Body of pancreas (tissue), 4 donors: Measurements from ENCODE around the gene ALG14.

ENCODE experiments used
- POLR2A ChIP-seq, 3 donors: fragments of 450-650 bp; IDR thresholded peaks; one replicate each; pipeline ENCODE4 v1.6.1; 2016; ENCODE audit warnings: antibody characterized with exemption in 3 of 3, mild to moderate bottlenecking in 2 of 3
- TF ChIP-seq, protein P1 (sequence below), 7 experiments: fragments of 450-650 bp in 4 of 7; fragments of 200-600 bp in 3 of 7; sonication (generic) in 3 of 7; IDR thresholded peaks; one replicate each; pipeline ENCODE4 v1.5.1; 2016 to 2019; ENCODE audit warnings: antibody characterized with exemption in 7 of 7

DNA sequence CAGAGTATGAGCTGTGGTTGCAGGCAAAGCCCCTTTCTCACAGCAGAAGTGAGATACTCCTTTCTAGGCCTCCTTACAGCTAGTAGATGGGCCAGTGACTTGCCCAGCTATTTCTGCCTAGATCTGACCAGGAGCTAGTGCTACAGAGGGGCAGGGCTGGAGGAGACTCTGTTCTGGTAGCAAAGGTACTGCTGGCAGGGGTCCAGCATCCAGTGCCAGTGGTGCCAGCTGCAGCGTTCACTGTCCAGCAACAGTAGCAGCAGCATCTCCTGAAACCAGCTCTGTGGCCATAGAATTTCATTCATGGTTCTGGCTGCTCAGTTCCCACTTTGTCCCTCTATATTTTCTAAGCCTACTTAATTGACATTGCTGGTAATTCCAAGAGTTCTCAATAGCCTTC is 83.4 kb downstream of the ALG14 start:
- TF ChIP-seq, protein P1, sequence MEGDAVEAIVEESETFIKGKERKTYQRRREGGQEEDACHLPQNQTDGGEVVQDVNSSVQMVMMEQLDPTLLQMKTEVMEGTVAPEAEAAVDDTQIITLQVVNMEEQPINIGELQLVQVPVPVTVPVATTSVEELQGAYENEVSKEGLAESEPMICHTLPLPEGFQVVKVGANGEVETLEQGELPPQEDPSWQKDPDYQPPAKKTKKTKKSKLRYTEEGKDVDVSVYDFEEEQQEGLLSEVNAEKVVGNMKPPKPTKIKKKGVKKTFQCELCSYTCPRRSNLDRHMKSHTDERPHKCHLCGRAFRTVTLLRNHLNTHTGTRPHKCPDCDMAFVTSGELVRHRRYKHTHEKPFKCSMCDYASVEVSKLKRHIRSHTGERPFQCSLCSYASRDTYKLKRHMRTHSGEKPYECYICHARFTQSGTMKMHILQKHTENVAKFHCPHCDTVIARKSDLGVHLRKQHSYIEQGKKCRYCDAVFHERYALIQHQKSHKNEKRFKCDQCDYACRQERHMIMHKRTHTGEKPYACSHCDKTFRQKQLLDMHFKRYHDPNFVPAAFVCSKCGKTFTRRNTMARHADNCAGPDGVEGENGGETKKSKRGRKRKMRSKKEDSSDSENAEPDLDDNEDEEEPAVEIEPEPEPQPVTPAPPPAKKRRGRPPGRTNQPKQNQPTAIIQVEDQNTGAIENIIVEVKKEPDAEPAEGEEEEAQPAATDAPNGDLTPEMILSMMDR (IDR thresholded peaks at IDR 0.05), result no peak
- no peak for TF ChIP-seq POLR2A (IDR thresholded peaks at IDR 0.05)
